GM12892 (cell line): ENCODE data around the gene KIF24.

Experiments
- POLR2A ChIP-seq: IDR thresholded peaks from 2 replicates; pipeline ENCODE4 v1.6.1; 2011; ENCODE audit warnings: low read depth, low read length, control low read depth
- POLR2AphosphoS5 ChIP-seq: IDR thresholded peaks from 2 replicates; pipeline ENCODE4 v1.6.1; 2011; ENCODE audit warnings: low read depth, low read length, control low read depth
- TAF1 ChIP-seq: IDR thresholded peaks from 2 replicates; pipeline ENCODE4 v1.6.1; 2011; ENCODE audit warnings: low read depth, mild to moderate bottlenecking, control low read depth, low read length, borderline replicate concordance

GRCh38 chr9:34378376-34379060 lies 49.5 kb upstream of the KIF24 start:
- TF ChIP-seq POLR2A, result no peak
- no peak for TF ChIP-seq POLR2AphosphoS5
- TF ChIP-seq TAF1, result no peak
